ENCODE measurements around the gene WDR82.

Gene WDR82

GRCh38 chr3:52313188-52313773 lies 34.8 kb upstream of the WDR82 start:
- H2AFZ ChIP-seq (ENCODE audit: low read depth, low read length): no peak overlapping the region
- TF ChIP-seq EZH2 (IDR thresholded peaks at IDR 0.05; ENCODE audit: borderline replicate concordance, low read depth, low read length, severe bottlenecking): no peak
- TF ChIP-seq CTCF (IDR thresholded peaks at IDR 0.05; ENCODE audit: borderline replicate concordance, extremely low read depth, low read length, poor library complexity, severe bottlenecking): no peak
- no peak overlapping the region for H3K4me3 ChIP-seq (ENCODE audit: low read depth in 1 of 2, low read length in 2 of 2)
- no peaks in the 10 kb centered on the region for H3K79me2 ChIP-seq (ENCODE audit: insufficient read depth, low read length)
- no peak overlapping the region for H3K27ac ChIP-seq (ENCODE audit: low read length)
- no peak for DNase-seq
- H3K4me1 ChIP-seq (ENCODE audit: insufficient read depth, low read length): no peaks in the 10 kb centered on the region
- H4K20me1 ChIP-seq (ENCODE audit: insufficient read depth, low read length): 0 out of 2 replicates have a peak, but pooled peaks cover 4% of the 10 kb centered on the region
- H3K9ac ChIP-seq (ENCODE audit: low read depth, low read length): no peak overlapping the region
- H3K36me3 ChIP-seq (ENCODE audit: insufficient read depth, low read length): no peaks in the 10 kb centered on the region
- no peak overlapping the region for H3K4me2 ChIP-seq (ENCODE audit: insufficient read depth, low read length)
- no peak for ATAC-seq (ENCODE audit: insufficient read depth, low read depth)
- no peaks in the 10 kb centered on the region for H3K27me3 ChIP-seq (ENCODE audit: insufficient read depth, low read length, poor library complexity)
- H3K9me3 ChIP-seq (ENCODE audit: insufficient read depth, low read length, severe bottlenecking): no peaks in the 10 kb centered on the region

GRCh38 chr3:52311576-52312119 lies 33.2 kb upstream of the WDR82 start:
- H3K4me3 ChIP-seq (ENCODE audit: low read depth in 1 of 2, low read length in 2 of 2): no peak overlapping the region
- no peak overlapping the region for H3K4me2 ChIP-seq (ENCODE audit: insufficient read depth, low read length)
- no peaks in the 10 kb centered on the region for H3K79me2 ChIP-seq (ENCODE audit: insufficient read depth, low read length)
- TF ChIP-seq EZH2 (IDR thresholded peaks at IDR 0.05; ENCODE audit: borderline replicate concordance, low read depth, low read length, severe bottlenecking): no peak
- TF ChIP-seq CTCF (IDR thresholded peaks at IDR 0.05; ENCODE audit: borderline replicate concordance, extremely low read depth, low read length, poor library complexity, severe bottlenecking): no peak
- H3K36me3 ChIP-seq (ENCODE audit: insufficient read depth, low read length): no peaks in the 10 kb centered on the region
- H3K27ac ChIP-seq (ENCODE audit: low read length): no peak overlapping the region
- H3K9me3 ChIP-seq (ENCODE audit: insufficient read depth, low read length, severe bottlenecking): no peaks in the 10 kb centered on the region
- no peak for DNase-seq
- H3K9ac ChIP-seq (ENCODE audit: low read depth, low read length): no peak overlapping the region
- H3K27me3 ChIP-seq (ENCODE audit: insufficient read depth, low read length, poor library complexity): no peaks in the 10 kb centered on the region
- no peak overlapping the region for H2AFZ ChIP-seq (ENCODE audit: low read depth, low read length)
- no peaks in the 10 kb centered on the region for H3K4me1 ChIP-seq (ENCODE audit: insufficient read depth, low read length)
- no peak for ATAC-seq (ENCODE audit: insufficient read depth, low read depth)
- 0 out of 2 replicates have a peak, but pooled peaks cover 4% of the 10 kb centered on the region for H4K20me1 ChIP-seq (ENCODE audit: insufficient read depth, low read length)

- no peak overlapping the region for H3K4me2 ChIP-seq (ENCODE audit: insufficient read depth, low read length)
- ATAC-seq (ENCODE audit: insufficient read depth, low read depth) (no peak), DNase-seq (no peak)
- no peak overlapping the region for H3K4me3 ChIP-seq (ENCODE audit: low read depth in 1 of 2, low read length in 2 of 2)
- no peak for TF ChIP-seq EZH2 (IDR thresholded peaks at IDR 0.05; ENCODE audit: borderline replicate concordance, low read depth, low read length, severe bottlenecking)
- no peak for TF ChIP-seq CTCF (IDR thresholded peaks at IDR 0.05; ENCODE audit: borderline replicate concordance, extremely low read depth, low read length, poor library complexity, severe bottlenecking)
- no peaks in the 10 kb centered on the region for H3K4me1 ChIP-seq (ENCODE audit: insufficient read depth, low read length)
- H3K27me3 ChIP-seq (ENCODE audit: insufficient read depth, low read length, poor library complexity): no peaks in the 10 kb centered on the region
- no peaks in the 10 kb centered on the region for H3K36me3 ChIP-seq (ENCODE audit: insufficient read depth, low read length)
- H3K27ac ChIP-seq (ENCODE audit: low read length): no peak overlapping the region
- H3K79me2 ChIP-seq (ENCODE audit: insufficient read depth, low read length): no peaks in the 10 kb centered on the region
- no peaks in the 10 kb centered on the region for H3K9me3 ChIP-seq (ENCODE audit: insufficient read depth, low read length, severe bottlenecking)
- H2AFZ ChIP-seq (ENCODE audit: low read depth, low read length): no peak overlapping the region
- 0 out of 2 replicates have a peak, but pooled peaks cover 1% of the 10 kb centered on the region for H4K20me1 ChIP-seq (ENCODE audit: insufficient read depth, low read length)
- H3K9ac ChIP-seq (ENCODE audit: low read depth, low read length): no peak overlapping the region
Observed at GRCh38 chr3:52310861-52311575, 32.6 kb upstream of the WDR82 start.

All from DND-41 (cell line).